HG02763 (cell line): ENCODE results near the gene VWA5B1.

Experiments
- ATAC-seq: cut with Tn5 transposase; IDR thresholded peaks from one replicate; pipeline ENCODE4 v1.9.1; 2021; ENCODE audit warnings: mild to moderate bottlenecking, moderate library complexity; ENCODE audit not compliant: unreplicated experiment

VWA5B1 gene

DNA sequence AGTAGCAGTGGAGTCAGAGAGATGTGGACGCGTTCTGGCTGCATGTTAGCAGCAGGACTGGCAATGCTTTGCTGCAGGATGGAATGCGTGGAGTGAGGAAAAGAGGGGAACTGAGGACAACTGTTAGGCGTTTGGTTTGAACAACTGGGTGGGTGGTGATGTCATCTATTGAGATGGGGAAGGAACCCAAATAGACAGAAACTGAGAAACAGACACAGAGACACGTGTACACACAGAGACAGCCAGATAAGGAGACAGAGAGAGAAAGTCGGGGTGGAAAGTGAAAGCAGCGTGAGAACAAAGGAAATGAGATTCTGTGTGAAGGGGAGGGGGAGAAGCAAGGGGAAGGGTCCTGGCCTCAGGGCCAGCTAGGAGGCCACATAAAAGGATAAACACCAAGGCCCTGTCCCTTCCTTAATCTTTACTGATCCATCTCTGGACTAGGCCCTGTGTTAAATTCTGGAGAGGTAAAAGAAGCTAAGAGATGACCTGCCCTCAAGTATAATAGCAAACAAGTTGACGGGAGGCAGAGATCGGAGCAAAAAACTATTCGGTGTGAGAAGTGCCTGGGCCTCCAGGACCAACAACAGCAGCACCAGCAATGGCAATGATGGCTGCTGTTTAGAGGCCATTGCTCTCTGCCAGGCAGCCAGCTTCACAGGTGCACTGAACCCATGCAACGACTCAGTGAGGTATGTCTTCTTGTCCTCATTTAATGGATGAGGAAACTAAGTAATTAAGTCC is 31.6 kb downstream of the VWA5B1 start:
- no peak for ATAC-seq

- ATAC-seq: no peak
These were observed 32.3 kb downstream of the VWA5B1 start for GRCh38 chr1:20322825-20323612.

DNA sequence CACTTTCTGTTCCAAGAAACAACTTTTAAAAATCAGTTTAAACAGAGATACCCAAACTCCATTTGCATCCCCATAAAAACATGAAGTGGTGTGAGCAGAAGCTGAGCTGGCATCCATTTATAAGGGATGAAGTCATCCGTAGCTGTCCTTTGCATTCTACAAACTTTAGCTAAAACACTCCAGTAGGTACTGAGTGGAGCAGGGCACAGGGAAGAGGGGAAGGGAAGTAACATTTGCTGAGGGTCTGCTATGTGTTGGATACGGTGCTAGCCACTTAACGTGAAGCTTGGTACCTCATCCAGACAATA is 32.9 kb downstream of the VWA5B1 start:
- no peak for ATAC-seq

DNA sequence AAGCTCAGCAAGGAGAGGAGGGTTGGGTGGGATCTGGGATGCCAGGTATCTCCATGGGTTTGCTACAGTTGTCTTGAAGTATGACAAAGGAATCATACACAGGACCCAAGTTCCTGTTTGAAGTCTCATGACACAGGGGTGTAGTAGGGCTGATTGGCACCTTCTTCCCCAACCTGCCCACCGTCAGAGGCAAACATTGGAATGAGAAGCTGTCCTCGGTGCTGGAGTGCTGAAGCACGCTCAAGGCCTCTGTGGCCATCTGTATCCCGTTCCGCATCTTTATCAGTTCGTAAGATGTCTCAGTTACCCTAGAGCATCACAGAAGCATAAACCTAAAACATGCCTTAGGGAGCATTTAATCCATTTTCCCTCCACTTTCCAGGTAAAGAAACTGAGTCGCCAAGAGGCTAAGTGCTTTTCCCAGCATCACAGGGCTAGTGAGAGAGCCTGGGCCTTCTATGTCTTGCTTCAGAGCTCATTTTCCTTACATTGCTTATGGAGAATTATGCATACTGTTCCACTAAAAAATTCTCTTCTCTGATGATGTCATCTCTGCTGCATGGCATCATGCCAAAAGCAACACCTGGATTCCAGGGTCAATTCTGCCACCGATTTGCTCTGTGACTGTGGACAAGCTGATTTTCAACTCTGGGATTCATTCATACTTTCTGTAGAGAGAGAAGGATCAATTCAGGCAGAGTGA is 34.2 kb downstream of the VWA5B1 start:
- ATAC-seq: no peak

GRCh38 chr1:20325407-20325843 is 34.8 kb downstream of the VWA5B1 start:
- ATAC-seq: no peak

DNA sequence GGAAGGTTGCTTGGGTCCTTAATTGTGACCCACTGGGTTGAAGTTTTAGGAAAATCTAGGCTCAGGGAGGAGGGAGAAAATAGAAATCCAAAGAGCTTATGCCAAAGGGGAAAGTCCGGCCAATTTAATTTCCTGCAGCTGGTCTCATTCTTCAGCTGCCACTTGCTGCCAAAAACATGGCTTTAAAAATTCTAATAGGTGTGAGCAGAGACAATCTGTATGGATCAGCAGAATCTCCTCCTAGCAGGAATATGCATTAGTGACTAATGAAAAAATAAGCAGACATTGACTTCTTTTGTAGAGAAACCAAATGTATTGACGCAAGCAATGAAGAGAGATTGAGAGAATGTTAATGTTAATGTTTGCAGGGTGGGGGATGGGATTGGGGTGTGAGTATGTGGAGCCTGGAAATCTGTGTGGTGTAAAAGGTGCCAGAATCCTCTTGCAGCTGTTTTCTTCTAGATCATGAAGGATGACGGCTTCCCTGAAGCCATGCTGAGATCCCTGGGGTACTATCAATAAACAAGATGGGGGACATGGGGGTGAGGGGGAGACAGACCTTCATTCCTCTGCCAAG is 35.3 kb downstream of the VWA5B1 start:
- no peak for ATAC-seq

DNA sequence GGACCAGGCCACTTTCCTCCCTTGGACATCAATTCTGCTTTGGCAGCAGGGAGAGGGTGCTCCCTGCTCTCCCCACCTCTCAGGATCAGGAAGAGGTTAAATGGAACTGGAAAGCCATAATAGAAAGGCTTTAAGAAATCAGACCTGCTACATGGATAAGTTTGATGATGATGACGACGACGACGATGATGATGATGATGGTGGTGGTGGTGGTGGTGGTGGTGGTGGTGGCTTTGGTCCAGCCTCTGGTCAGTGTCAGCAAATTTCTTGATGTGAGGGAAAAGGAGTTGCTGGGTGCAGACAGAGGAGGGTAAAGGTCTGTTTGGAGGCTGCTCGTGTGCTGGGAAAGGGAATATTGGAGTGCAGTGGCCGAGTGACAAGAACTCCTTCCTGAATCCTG is 36.8 kb downstream of the VWA5B1 start:
- ATAC-seq: no peak

DNA sequence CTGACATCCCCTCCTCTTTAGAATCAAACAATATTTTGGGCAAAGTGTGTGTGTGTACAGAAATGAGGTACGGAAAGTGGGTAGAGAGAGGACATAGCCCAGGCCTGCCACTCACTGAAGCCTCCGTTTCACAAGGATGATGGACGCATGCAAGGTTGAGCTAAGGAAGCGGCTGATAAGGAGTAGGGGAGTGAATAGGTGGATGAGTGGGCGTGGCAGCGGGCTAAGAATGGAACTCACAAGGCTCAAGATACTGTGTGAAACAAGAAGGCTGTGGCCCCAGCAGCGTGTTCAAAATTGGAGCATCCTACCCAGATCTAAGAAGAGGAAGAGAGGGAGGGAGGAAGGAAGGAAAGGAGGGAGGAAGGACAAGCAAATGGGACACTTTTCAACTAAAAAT is 37.5 kb downstream of the VWA5B1 start:
- no peak for ATAC-seq

GRCh38 chr1:20329793-20330542 is 39.3 kb downstream of the VWA5B1 start:
- ATAC-seq: no peak

- ATAC-seq: no peak
These were observed 43.4 kb downstream of the VWA5B1 start for GRCh38 chr1:20334103-20334502.

GRCh38 chr1:20336105-20336605 is 45.5 kb downstream of the VWA5B1 start:
- ATAC-seq: no peak

GRCh38 chr1:20337581-20337980 is 46.9 kb downstream of the VWA5B1 start:
- ATAC-seq: no peak

GRCh38 chr1:20339811-20340457 is 49.3 kb downstream of the VWA5B1 start:
- ATAC-seq: no peak

- ATAC-seq: no peak
These were observed 51.8 kb downstream of the VWA5B1 start for GRCh38 chr1:20342294-20343148.

GRCh38 chr1:20343149-20343937 is 52.7 kb downstream of the VWA5B1 start:
- ATAC-seq: no peak

DNA sequence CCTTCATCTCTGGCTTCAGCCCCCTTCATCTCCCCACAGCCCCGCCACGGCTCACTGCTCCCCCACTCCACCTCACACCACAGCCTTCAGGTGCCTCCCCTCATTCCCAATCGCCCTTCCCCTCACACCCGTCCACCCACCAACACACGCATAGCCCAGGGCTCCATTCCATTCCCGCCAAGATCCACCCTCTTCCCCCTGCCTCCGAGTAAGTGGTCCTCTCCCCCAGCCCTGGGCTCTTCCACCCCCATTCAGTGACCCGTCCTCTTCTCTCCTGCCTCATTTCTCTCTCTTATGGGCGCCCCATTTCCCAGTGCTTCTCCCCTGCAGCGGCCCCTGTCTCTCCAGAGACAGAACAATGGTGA is 53.2 kb downstream of the VWA5B1 start:
- no peak for ATAC-seq

- no peak for ATAC-seq
These were observed 54.1 kb downstream of the VWA5B1 start for GRCh38 chr1:20344738-20345137.

DNA sequence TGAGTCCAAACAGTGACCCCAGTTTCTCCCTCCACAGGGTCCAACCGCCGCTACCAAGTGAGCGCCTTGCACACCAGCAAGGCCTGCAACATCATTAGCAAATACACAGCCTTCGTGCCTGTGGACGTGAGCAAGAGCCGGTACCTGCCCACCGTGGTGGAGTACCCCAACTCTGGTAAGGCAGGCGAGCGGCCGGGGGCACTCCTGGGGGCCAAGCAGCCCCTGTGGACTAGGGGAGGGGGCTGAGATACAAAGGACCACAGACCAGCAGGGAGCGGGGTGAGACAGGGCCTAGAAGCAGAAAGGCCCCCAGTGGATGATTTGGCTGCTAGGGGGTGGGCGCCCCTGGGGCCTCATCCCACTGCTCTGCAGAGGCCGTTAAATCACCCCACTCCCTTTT is 54.7 kb downstream of the VWA5B1 start:
- no peak for ATAC-seq
